HG02885 (cell line): ENCODE results near the gene ESD.

Experiments
- ATAC-seq: cut with Tn5 transposase; IDR thresholded peaks from one replicate; pipeline ENCODE4 v1.9.1; 2021; ENCODE audit warnings: mild to moderate bottlenecking; ENCODE audit not compliant: unreplicated experiment, poor library complexity

Gene ESD

DNA sequence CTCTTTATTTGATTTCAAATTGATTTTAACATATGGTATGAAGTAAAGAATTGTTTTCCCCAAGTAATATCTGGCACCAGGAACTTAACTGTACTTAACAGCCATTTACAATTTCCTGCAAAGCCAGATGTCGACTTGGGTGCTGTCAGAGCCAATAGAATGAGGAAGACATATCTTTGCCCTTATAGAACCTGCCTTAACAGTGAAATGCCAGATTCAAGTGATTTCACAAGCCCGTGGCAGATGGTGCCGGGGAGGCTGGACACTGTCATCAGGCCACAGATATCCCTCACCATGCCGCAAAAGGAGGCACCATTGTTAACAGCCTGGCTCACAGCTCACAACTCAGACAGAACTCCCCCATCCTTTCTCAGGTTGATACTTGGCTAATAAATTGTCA lies 48.7 kb downstream of the ESD start:
- ATAC-seq = no peak

- ATAC-seq = no peak
Measured at GRCh38 chr13:46747031-46747820, 49.7 kb downstream of the ESD start.

GRCh38 chr13:46745706-46746105 lies 51.3 kb downstream of the ESD start:
- ATAC-seq = no peak

DNA sequence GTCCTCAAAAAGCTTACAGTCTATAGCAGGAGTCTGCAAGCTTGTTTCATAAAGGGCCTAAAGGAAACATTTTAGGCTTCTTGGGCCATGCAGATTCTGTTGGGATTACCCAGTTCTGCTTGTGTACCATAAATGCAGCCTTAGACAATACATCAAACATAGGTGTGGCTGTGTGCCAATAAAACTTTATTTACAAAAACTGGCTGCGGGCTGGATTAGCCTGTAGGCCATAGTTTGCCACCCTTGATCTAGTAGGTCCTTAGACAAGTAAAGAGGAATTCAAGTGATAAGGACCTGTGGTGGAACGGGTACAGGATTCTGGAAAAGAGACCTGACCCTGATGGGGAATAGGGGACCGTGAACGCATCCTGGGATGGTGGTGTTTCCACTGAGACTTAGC lies 51.9 kb downstream of the ESD start:
- no peak for ATAC-seq

DNA sequence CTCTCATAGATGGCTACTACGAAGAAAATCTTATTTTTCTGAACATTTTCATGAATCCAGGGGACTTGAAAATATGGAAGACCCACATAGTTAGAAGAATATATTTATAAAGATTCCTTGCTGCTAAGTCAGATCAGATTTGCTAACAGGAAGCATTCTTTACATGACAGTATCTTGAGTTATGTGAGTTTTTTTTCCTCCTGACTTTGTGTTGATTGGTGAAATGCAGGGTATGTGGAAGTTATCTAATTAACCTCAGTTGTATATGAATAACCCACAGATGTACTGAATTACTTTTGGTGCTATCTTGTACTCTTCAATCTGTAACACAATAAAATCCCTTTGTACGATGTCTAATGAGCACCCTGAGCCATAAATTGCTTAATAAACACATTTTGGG lies 53.8 kb downstream of the ESD start:
- no peak for ATAC-seq

- no peak for ATAC-seq
Measured at GRCh38 chr13:46739447-46740098, 57.4 kb downstream of the ESD start.

DNA sequence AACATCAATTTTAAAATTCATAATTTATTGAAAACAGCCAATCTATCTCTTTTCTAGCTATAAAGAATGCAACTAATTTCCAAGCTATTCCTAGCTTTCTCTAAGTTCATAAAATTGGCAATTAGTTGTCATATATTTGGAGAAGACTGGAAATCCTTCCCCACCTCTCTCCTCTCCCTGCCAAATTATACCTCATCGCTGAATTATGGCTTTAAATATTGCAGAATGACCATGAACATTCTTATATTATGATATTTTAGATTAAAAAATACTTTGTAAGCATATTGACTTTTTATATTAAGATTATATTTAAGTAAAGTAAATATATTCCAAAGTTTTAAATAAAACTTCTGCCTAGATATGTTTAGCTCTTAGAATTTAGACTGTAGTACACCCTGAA lies 58.2 kb downstream of the ESD start:
- ATAC-seq = no peak

GRCh38 chr13:46738055-46738454 lies 58.9 kb downstream of the ESD start:
- ATAC-seq = no peak

DNA sequence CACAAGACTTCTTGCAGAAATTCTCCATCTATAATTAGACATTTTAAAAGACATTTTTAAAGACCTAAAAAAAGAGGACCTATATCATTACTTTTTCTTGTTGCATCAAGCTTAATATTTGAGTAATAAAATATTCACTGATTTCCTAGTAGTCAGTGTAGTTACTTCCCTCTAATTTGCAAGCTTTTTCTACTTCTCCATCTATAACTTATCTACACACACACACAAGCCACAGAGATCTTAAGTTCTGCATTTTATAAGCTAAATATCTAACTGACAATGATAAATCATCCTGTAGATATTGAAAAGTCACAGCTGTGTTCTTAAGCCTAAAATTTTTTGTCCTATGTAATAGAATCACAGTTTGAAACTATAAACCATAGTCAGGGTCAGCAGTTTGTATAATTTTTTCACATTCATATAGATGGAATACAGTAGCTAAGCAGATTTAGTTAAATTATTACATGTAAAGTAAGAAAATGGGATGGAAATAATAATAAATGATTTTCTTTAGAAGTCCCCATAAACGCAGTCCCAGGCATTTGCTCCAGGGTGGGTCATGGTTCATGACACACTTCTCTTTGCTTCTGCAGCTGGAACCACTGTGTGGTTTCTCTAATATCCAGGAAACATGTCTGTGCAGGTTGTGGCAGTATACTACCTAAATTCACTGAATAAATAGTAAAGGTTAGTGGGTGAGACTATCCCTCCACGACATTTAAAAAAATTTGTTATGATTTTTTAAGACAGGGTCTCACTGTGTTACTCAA lies 60.2 kb downstream of the ESD start:
- no peak for ATAC-seq

GRCh38 chr13:46735425-46735824 lies 61.5 kb downstream of the ESD start:
- ATAC-seq = no peak

GRCh38 chr13:46731535-46731934 lies 65.4 kb downstream of the ESD start:
- ATAC-seq = no peak

GRCh38 chr13:46728777-46729176 lies 68.2 kb downstream of the ESD start:
- ATAC-seq = no peak

DNA sequence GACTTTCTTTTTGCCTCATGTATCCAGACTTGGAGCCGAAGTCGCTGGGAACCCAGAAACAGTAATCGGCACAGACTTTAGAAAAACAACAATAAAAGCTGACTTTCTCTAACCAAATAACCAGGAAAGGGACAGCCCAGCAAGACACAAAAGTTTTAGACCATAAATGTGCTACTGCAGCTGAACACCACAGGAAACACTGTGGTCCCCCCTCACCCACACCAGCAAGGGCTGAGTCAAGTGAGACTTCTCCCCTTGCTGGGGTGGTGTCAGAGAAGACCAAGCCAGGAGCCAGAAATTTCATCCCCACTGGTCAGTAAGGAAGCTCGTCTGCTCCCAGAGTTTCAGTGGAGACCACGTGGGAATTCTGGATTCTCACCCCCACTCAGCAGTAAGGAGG lies 70.6 kb downstream of the ESD start:
- no peak for ATAC-seq
